SK-N-SH (cell line): ENCODE data around the gene NFAT5. TPM values are rescaled to one million over a fixed set of nuclear protein-coding genes. Genes with fewer than 3 reads are reported as not detected.
A peak's percentile ranks its signal among the peaks of the same experiment; 100 is the strongest.

Experiments
- CTCF ChIA-PET: fragments of 300-600, 350-600 bp; formaldehyde crosslinking; extraction: SDS; loops from one replicate; lab custom pipeline; 2021; lab: Yijun Ruan, JAX
- POLR2A ChIA-PET: fragments of 350-600 bp; sonication (Branson Sonifier 250); formaldehyde crosslinking; extraction: SDS; loops from one replicate; lab custom pipeline; 2020; ENCODE audit warnings: antibody characterized with exemption, inconsistent platforms; lab: Yijun Ruan, JAX
- DNase-seq: peaks from one replicate; pipeline ENCODE4 v3.0.0; 2012
- H2AFZ ChIP-seq: fragments of 200-600 bp; sonication (generic); 2 replicates; pipeline ENCODE4 v1.8.1; 2016; ENCODE audit warnings: antibody characterized with exemption, mild to moderate bottlenecking, low read depth
- H3F3A ChIP-seq: fragments of 200-600 bp; sonication (generic); replicated peaks from 2 replicates; pipeline ENCODE3; 2016; ENCODE audit warnings: antibody characterized with exemption, mild to moderate bottlenecking; ENCODE audit not compliant: insufficient read depth
- H3K27ac ChIP-seq, 2 experiments: fragments of 200-500 bp in 1 of 2; fragments of 200-600 bp in 1 of 2; sonication (Bioruptor generic) in 1 of 2; sonication (generic), shearing (Covaris generic) in 1 of 2; 2 replicates each; pipeline versions ENCODE4 v1.5.1 to v1.6.1; 2014 to 2016; ENCODE audit warnings: low read depth in 2 of 2, inconsistent platforms in 1 of 2, low read length in 1 of 2, mild to moderate bottlenecking in 1 of 2, mixed read lengths in 1 of 2
- H3K27me3 ChIP-seq: fragments of 200-600 bp; sonication (generic), shearing (Covaris generic); 2 replicates; pipeline ENCODE4 v1.6.1; 2016; ENCODE audit warnings: mixed run types; ENCODE audit not compliant: insufficient read depth
- H3K36me3 ChIP-seq, 2 experiments: fragments of 200-500 bp in 1 of 2; fragments of 200-600 bp in 1 of 2; sonication (Bioruptor generic) in 1 of 2; sonication (generic) in 1 of 2; replicated peaks in 1 of 2; 2 replicates each; pipeline versions ENCODE3 to v1.5.1; 2014 to 2016; ENCODE audit warnings: low read length in 1 of 2, mild to moderate bottlenecking in 1 of 2; ENCODE audit not compliant: insufficient read depth in 2 of 2, control insufficient read depth in 1 of 2
- H3K4me1 ChIP-seq, 2 experiments: fragments of 200-500 bp in 1 of 2; fragments of 200-600 bp in 1 of 2; sonication (Bioruptor generic) in 1 of 2; sonication (generic), shearing (Covaris generic) in 1 of 2; 2 replicates each; pipeline versions ENCODE4 v1.5.1 to v1.6.1; 2014 to 2016; ENCODE audit warnings: low read depth in 1 of 2, low read length in 1 of 2, mixed run types in 1 of 2; ENCODE audit not compliant: insufficient read depth in 2 of 2, control insufficient read depth in 1 of 2
- H3K4me2 ChIP-seq: fragments of 200-600 bp; sonication (generic), shearing (Covaris generic); 2 replicates; pipeline ENCODE4 v1.6.1; 2017; ENCODE audit warnings: mixed run types
- H3K4me3 ChIP-seq, 2 experiments: fragments of 200-500 bp in 1 of 2; fragments of 200-600 bp in 1 of 2; sonication (Bioruptor generic) in 1 of 2; sonication (generic), shearing (Covaris generic) in 1 of 2; 2 replicates each; pipeline versions ENCODE4 v1.5.1 to v1.8.1; 2014 to 2016; ENCODE audit warnings: low read depth in 2 of 2, inconsistent platforms in 1 of 2, low read length in 1 of 2, mild to moderate bottlenecking in 1 of 2, mixed read lengths in 1 of 2, moderate library complexity in 1 of 2
- H3K79me2 ChIP-seq: fragments of 200-600 bp; sonication (generic); 2 replicates; pipeline ENCODE4 v1.8.1; 2017; ENCODE audit warnings: mild to moderate bottlenecking; ENCODE audit not compliant: insufficient read depth
- H3K9ac ChIP-seq: fragments of 200-600 bp; sonication (generic); 2 replicates; pipeline ENCODE4 v1.6.1; 2017; ENCODE audit warnings: mixed run types
- H3K9me2 ChIP-seq: fragments of 200-600 bp; sonication (generic); 2 replicates; pipeline ENCODE4 v1.6.1; 2017; ENCODE audit warnings: mixed run types
- H3K9me3 ChIP-seq: fragments of 200-600 bp; sonication (generic); 2 replicates; pipeline ENCODE4 v1.6.1; 2017; ENCODE audit warnings: mixed run types, mild to moderate bottlenecking, moderate library complexity
- H4K20me1 ChIP-seq: fragments of 200-600 bp; sonication (generic); 2 replicates; pipeline ENCODE4 v1.6.1; 2017; ENCODE audit warnings: mild to moderate bottlenecking, mixed run types; ENCODE audit not compliant: insufficient read depth
- FOSL2 ChIP-seq: IDR thresholded peaks from 2 replicates; pipeline ENCODE4 v1.4.0; 2012; ENCODE audit warnings: low read depth, mild to moderate bottlenecking, moderate library complexity, borderline replicate concordance
- FOXM1 ChIP-seq: IDR thresholded peaks from 2 replicates; pipeline ENCODE4 v1.4.0; 2012; ENCODE audit warnings: low read depth, mild to moderate bottlenecking
- GABPA ChIP-seq: IDR thresholded peaks from 2 replicates; pipeline ENCODE4 v1.4.0; 2012; ENCODE audit warnings: low read depth, mild to moderate bottlenecking
- MEF2A ChIP-seq: IDR thresholded peaks from 2 replicates; pipeline ENCODE4 v1.4.0; 2012; ENCODE audit warnings: low read depth, borderline replicate concordance
- NRF1 ChIP-seq: IDR thresholded peaks from 2 replicates; pipeline ENCODE4 v1.6.1; 2012; ENCODE audit warnings: low read depth, mild to moderate bottlenecking, low read length
- POLR2AphosphoS5 ChIP-seq: IDR thresholded peaks from 2 replicates; pipeline ENCODE4 v1.6.1; 2012; ENCODE audit warnings: low read depth, low read length
- RAD21 ChIP-seq: IDR thresholded peaks from 2 replicates; pipeline ENCODE4 v1.6.1; 2012; ENCODE audit warnings: mild to moderate bottlenecking, low read length
- SMC3 ChIP-seq: IDR thresholded peaks from 2 replicates; pipeline ENCODE4 v1.6.1; 2012; ENCODE audit warnings: low read depth, low read length, improper control_type of control experiment
- TCF12 ChIP-seq: IDR thresholded peaks from 2 replicates; pipeline ENCODE4 v1.4.0; 2012
- TEAD4 ChIP-seq: IDR thresholded peaks from 2 replicates; pipeline ENCODE4 v1.4.0; 2012; ENCODE audit warnings: mild to moderate bottlenecking, borderline replicate concordance; ENCODE audit not compliant: insufficient read depth
- WGBS: methylation state at CpG from one replicate; pipeline ENCODE4 v1.1.6; 2017; ENCODE audit warnings: low lambda C conversion rate; 5-methylcytosine and 5-hydroxymethylcytosine counted together
- polyA plus RNA-seq, 3 experiments: library from polyadenylated mRNA; depleted of rRNA; stranded (reverse); fragments of >200 nt; gene quantifications; 2 replicates each; pipeline ENCODE4 v1.2.3, GENCODE V29; 2012
- TF ChIP-seq, protein P1 (sequence below): fragments of 150-350 bp; IDR thresholded peaks from 2 replicates; pipeline ENCODE4 v1.6.1; 2016; ENCODE audit warnings: mild to moderate bottlenecking, low read depth, low read length
- TF ChIP-seq, protein P2 (sequence below): IDR thresholded peaks from 2 replicates; pipeline ENCODE4 v1.4.0; 2012; ENCODE audit warnings: low read depth
- TF ChIP-seq, protein P3 (sequence below): IDR thresholded peaks from 2 replicates; pipeline ENCODE4 v1.6.1; 2012; ENCODE audit warnings: mild to moderate bottlenecking, low read depth, low read length, moderate library complexity

Gene NFAT5
- polyA plus RNA-seq, 1 of the 3 experiments (the other 2 are of a cell fraction), result 7.2 TPM

DNA sequence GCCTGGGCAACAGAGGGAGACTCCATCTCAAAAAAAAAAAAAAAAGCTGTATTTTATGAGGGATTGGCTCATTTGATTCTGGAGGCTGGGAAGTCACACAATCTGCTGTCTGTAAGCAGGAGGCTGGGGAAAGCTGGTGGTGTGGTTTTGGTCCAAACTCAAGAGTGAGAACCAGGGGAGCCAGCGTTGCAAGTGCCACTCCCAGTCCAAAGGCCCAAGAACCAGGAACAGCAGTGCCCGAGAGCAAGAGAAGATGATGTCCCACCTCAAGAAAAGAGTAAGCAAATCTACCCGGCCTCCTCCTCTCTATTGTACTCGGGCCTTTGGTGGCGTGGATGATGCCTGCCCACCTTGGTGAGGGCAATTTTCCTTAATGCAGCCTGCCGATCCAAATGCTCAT is 166.3 kb downstream of the NFAT5 start (continued):
- TF ChIP-seq, protein P1, sequence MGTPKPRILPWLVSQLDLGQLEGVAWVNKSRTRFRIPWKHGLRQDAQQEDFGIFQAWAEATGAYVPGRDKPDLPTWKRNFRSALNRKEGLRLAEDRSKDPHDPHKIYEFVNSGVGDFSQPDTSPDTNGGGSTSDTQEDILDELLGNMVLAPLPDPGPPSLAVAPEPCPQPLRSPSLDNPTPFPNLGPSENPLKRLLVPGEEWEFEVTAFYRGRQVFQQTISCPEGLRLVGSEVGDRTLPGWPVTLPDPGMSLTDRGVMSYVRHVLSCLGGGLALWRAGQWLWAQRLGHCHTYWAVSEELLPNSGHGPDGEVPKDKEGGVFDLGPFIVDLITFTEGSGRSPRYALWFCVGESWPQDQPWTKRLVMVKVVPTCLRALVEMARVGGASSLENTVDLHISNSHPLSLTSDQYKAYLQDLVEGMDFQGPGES, result no peak
- TF ChIP-seq TEAD4 (no peak), TCF12 (no peak)
- TF ChIP-seq, protein P2, sequence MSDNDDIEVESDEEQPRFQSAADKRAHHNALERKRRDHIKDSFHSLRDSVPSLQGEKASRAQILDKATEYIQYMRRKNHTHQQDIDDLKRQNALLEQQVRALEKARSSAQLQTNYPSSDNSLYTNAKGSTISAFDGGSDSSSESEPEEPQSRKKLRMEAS, result no peak
- TF ChIP-seq, protein P3, sequence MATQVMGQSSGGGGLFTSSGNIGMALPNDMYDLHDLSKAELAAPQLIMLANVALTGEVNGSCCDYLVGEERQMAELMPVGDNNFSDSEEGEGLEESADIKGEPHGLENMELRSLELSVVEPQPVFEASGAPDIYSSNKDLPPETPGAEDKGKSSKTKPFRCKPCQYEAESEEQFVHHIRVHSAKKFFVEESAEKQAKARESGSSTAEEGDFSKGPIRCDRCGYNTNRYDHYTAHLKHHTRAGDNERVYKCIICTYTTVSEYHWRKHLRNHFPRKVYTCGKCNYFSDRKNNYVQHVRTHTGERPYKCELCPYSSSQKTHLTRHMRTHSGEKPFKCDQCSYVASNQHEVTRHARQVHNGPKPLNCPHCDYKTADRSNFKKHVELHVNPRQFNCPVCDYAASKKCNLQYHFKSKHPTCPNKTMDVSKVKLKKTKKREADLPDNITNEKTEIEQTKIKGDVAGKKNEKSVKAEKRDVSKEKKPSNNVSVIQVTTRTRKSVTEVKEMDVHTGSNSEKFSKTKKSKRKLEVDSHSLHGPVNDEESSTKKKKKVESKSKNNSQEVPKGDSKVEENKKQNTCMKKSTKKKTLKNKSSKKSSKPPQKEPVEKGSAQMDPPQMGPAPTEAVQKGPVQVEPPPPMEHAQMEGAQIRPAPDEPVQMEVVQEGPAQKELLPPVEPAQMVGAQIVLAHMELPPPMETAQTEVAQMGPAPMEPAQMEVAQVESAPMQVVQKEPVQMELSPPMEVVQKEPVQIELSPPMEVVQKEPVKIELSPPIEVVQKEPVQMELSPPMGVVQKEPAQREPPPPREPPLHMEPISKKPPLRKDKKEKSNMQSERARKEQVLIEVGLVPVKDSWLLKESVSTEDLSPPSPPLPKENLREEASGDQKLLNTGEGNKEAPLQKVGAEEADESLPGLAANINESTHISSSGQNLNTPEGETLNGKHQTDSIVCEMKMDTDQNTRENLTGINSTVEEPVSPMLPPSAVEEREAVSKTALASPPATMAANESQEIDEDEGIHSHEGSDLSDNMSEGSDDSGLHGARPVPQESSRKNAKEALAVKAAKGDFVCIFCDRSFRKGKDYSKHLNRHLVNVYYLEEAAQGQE, result no peak

DNA sequence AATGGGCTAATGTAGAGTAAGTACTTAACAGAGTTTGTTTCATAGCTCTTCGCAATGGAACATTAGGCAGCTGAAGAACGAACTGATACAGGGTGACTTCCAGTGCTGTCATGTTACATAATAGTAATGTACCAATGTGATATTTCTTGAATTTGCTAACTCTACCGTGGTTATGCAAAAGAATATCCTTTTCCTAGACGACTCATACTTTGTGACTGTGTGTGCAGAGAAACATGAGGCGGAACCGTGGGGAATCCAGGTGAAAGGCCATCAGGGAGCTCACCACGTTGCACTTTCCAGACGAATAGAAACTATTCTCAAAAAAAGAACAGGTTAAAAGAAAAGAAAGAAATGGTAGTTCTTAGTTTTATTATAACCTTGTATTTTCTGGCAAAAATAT is 175.8 kb downstream of the NFAT5 start:
- CTCF ChIA-PET, result interaction anchor here (1.2 to 1.6 kb wide), 4 partner anchors 9 to 33 kb away, joined by 3 to 10 read pairs (median 4); partner anchors contain the start of gene NOB1
- POLR2A ChIA-PET, result interaction anchor here (1.0 to 1.6 kb wide), 3 partner anchors 13 to 15 kb away, joined by 3 to 6 read pairs (median 4); partner anchors contain the start of genes NOB1 and NQO1
- H3K36me3 ChIP-seq, result peaks cover 37 to 47% of the 10 kb centered on the region in 2 experiments

More for the DNA sequence above, 175.8 kb downstream of the NFAT5 start:
- Histone ChIP-seq H3K9me2 (no peaks in the 10 kb centered on the region), H3K27ac (peak overlapping the region; percentile 12 to 15; a peak in 2 of 4 replicates), H3K27me3 (no peaks in the 10 kb centered on the region), H3F3A (peaks cover 11% of the 10 kb centered on the region), H3K9me3 (no peaks in the 10 kb centered on the region), H3K4me3 (no peak overlapping the region), H3K4me1 (no peaks in the 10 kb centered on the region; a peak in 1 of 4 replicates), H2AFZ (no peak overlapping the region), H3K79me2 (peaks cover 10% of the 10 kb centered on the region; the same call in 1 of the 2 replicates), H3K4me2 (no peak overlapping the region; the same call in 1 of the 2 replicates), H3K9ac (no peak overlapping the region), H4K20me1 (no peaks in the 10 kb centered on the region)
- no peak for DNase-seq
- TF ChIP-seq NRF1 (no peak), FOXM1 (no peak), MEF2A (no peak), SMC3 (no peak), RAD21 (no peak), GABPA (no peak), POLR2AphosphoS5 (no peak), FOSL2 (no peak)
- WGBS, result 64% methylated on average over 8 of the region's 8 CpGs
